ENCODE measurements around the gene ABCB11.

- TF ChIP-seq CTCF (IDR thresholded peaks at IDR 0.05) (no peak), POLR2AphosphoS5 (IDR thresholded peaks at IDR 0.05) (no peak), POLR2A (IDR thresholded peaks at IDR 0.05) (no peak)
Observed at GRCh38 chr2:168954256-168954655, 76.9 kb downstream of the ABCB11 start.

Measured in sigmoid colon (tissue), 4 donors.